ENCODE measurements around the gene ST6GALNAC4.

The ST6GALNAC4 gene

DNA sequence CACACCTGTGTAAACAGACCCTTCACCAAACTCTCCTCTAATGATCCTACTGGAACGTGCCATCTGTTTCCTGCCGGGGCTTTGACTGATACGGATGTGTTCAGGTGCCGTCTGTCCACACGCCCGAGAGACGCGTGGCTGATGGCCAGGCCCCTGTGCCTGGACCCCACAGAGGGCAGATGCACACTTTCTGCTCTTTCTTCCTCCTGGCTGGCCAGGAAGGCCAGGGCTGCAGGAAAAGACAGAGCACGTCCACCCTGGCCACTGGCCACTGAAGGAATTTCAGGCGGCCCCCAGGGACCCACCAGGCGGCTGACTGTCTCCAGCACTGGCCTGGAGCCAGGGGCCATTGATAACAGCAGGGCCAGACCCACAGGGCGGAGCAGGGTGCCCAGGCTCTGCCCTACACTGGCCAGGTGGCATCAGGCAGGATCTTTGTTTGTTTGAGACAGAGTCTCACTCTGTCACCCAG is 58.8 kb downstream of the ST6GALNAC4 start:
- Histone ChIP-seq H3K36me3 (ENCODE audit: low read depth) (no peaks in the 10 kb centered on the region), H3K27me3 (ENCODE audit: insufficient read depth, poor library complexity, severe bottlenecking) (no peaks in the 10 kb centered on the region), H3K9me3 (ENCODE audit: severe bottlenecking) (no peaks in the 10 kb centered on the region), H3K4me3 (ENCODE audit: severe bottlenecking) (no peak overlapping the region), H3K4me1 (ENCODE audit: insufficient read depth, poor library complexity, severe bottlenecking) (no peaks in the 10 kb centered on the region), H3K27ac (ENCODE audit: poor library complexity, severe bottlenecking) (no peak overlapping the region)
- TF ChIP-seq, protein P1, sequence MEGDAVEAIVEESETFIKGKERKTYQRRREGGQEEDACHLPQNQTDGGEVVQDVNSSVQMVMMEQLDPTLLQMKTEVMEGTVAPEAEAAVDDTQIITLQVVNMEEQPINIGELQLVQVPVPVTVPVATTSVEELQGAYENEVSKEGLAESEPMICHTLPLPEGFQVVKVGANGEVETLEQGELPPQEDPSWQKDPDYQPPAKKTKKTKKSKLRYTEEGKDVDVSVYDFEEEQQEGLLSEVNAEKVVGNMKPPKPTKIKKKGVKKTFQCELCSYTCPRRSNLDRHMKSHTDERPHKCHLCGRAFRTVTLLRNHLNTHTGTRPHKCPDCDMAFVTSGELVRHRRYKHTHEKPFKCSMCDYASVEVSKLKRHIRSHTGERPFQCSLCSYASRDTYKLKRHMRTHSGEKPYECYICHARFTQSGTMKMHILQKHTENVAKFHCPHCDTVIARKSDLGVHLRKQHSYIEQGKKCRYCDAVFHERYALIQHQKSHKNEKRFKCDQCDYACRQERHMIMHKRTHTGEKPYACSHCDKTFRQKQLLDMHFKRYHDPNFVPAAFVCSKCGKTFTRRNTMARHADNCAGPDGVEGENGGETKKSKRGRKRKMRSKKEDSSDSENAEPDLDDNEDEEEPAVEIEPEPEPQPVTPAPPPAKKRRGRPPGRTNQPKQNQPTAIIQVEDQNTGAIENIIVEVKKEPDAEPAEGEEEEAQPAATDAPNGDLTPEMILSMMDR (IDR thresholded peaks at IDR 0.05; ENCODE audit: poor library complexity, severe bottlenecking) = no peak
- no peak for ATAC-seq (ENCODE audit: low read depth)
- DNase-seq (ENCODE audit: low spot score) = no peak

Measured in RWPE2 (cell line).